ENCODE measurements around the gene SPEG. TPM values are rescaled to one million over a fixed set of nuclear protein-coding genes. Genes with fewer than 3 reads are reported as not detected.
A peak's percentile ranks its signal among the peaks of the same experiment; 100 is the strongest.

Gene SPEG
- total and polyA plus RNA-seq, 4 donors: 3.7 to 15.6 (median 9.6) TPM

DNA sequence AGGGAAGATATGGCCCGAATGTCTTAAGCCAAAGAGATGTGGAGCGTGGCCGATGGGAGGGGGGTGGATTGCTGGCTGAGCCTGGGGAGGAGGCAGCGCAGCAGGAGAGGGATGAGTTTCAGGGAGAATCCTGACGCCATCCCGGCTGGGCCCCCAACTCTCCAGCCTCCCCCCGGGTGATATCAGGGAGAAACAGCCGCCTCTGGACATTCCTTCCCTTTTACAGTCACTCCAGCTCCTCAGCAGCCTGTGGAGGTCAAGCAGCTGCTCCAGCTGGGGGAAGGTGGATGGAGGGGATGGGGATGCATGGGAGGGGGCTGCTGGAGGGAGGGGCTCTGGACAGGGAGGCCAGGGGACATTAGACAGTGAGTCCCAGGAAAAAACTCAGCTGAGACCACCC, 26.0 kb upstream of the SPEG start:
- Histone ChIP-seq H3K4me3 (no peak overlapping the region), H3K9ac (ENCODE audit: insufficient read depth in 1 of 2, low read length in 2 of 2) (no peak overlapping the region), H3K9me3 (ENCODE audit: control insufficient read depth in 4 of 4, insufficient read depth in 3 of 4, low read length in 3 of 4) (peaks cover 0 to 3% (median 0%) of the 10 kb centered on the region in 4 donors), H3K4me1 (ENCODE audit: control insufficient read depth in 5 of 5, insufficient read depth in 5 of 5, low read length in 5 of 5) (peaks cover 0 to 8% (median 0%) of the 10 kb centered on the region in 5 donors), H3K36me3 (ENCODE audit: control insufficient read depth in 4 of 4, insufficient read depth in 4 of 4, low read length in 4 of 4) (no peaks in the 10 kb centered on the region), H3K27me3 (ENCODE audit: control insufficient read depth in 3 of 3, insufficient read depth in 3 of 3, low read length in 2 of 3) (no peaks in the 10 kb centered on the region), H3K27ac (ENCODE audit: low read depth in 1 of 2, low read length in 1 of 2) (no peak overlapping the region)
- DNase-seq (peak; percentile 69 to 75 (median 74)), ATAC-seq (ENCODE audit: insufficient read depth, low FRiP score) (no peak)
- TF ChIP-seq, protein P1, sequence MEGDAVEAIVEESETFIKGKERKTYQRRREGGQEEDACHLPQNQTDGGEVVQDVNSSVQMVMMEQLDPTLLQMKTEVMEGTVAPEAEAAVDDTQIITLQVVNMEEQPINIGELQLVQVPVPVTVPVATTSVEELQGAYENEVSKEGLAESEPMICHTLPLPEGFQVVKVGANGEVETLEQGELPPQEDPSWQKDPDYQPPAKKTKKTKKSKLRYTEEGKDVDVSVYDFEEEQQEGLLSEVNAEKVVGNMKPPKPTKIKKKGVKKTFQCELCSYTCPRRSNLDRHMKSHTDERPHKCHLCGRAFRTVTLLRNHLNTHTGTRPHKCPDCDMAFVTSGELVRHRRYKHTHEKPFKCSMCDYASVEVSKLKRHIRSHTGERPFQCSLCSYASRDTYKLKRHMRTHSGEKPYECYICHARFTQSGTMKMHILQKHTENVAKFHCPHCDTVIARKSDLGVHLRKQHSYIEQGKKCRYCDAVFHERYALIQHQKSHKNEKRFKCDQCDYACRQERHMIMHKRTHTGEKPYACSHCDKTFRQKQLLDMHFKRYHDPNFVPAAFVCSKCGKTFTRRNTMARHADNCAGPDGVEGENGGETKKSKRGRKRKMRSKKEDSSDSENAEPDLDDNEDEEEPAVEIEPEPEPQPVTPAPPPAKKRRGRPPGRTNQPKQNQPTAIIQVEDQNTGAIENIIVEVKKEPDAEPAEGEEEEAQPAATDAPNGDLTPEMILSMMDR (IDR thresholded peaks at IDR 0.05; ENCODE audit: control extremely low read depth, extremely low read depth): no peak
- 61 to 74% methylated on average over 8 of the region's 8 CpGs for WGBS, 2 donors

DNA sequence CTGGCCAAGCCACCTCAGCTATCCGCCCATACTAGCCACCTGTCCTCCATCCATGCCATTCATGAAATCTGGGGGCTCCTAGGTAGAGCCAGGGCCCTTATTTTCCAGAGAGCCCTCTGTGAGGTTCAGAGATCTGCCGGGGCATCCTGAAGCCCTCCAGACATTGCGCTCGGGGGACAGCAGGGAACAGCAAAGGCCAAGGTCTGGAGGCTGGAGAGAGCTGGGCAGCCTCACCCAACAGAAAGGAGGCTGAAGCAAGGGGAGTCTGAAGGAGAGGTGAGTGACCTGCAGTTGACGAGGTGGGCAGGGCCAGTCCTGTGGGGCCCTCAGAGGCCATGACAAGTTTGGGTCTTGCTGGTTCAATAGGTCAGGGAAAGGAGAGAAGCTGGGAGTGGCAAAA, 25.0 kb upstream of the SPEG start:
- Histone ChIP-seq H3K36me3 (ENCODE audit: control insufficient read depth in 4 of 4, insufficient read depth in 4 of 4, low read length in 4 of 4) (no peaks in the 10 kb centered on the region), H3K27ac (ENCODE audit: low read depth in 1 of 2, low read length in 1 of 2) (no peak overlapping the region), H3K4me1 (ENCODE audit: control insufficient read depth in 5 of 5, insufficient read depth in 5 of 5, low read length in 5 of 5) (peaks cover 0 to 8% (median 0%) of the 10 kb centered on the region in 5 donors), H3K4me3 (no peak overlapping the region), H3K9ac (ENCODE audit: insufficient read depth in 1 of 2, low read length in 2 of 2) (no peak overlapping the region), H3K27me3 (ENCODE audit: control insufficient read depth in 3 of 3, insufficient read depth in 3 of 3, low read length in 2 of 3) (no peaks in the 10 kb centered on the region), H3K9me3 (ENCODE audit: control insufficient read depth in 4 of 4, insufficient read depth in 3 of 4, low read length in 3 of 4) (peaks cover 0 to 3% (median 0%) of the 10 kb centered on the region in 4 donors)
- TF ChIP-seq, protein P1 (IDR thresholded peaks at IDR 0.05; ENCODE audit: control extremely low read depth, extremely low read depth): no peak
- DNase-seq (no peak), ATAC-seq (ENCODE audit: insufficient read depth, low FRiP score) (no peak)
- 93 to 95% methylated on average over 5 of the region's 5 CpGs for WGBS, 2 donors

DNA sequence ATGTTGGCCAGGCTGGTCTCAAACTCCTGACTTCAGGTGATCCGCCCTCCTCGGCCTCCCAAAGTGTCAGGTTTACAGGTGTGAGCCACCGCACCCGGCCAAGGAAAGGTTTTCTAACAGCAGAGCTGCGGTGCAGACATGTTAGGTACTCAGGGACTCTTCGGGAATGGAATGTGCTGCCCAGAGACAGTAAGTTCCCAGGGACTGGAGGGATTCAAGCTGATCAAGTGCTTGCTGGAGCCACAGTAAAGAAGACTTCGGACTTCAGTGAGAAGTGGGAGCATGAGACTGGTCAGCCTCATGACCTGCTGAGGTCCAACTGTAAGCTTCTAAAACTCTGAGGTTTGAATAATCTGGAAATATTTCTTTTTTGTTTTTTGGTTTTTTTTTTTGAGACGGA, 24.3 kb upstream of the SPEG start:
- H3K36me3 ChIP-seq (ENCODE audit: control insufficient read depth in 4 of 4, insufficient read depth in 4 of 4, low read length in 4 of 4): no peaks in the 10 kb centered on the region
- DNase-seq: no peak
- no peak overlapping the region for H3K9ac ChIP-seq (ENCODE audit: insufficient read depth in 1 of 2, low read length in 2 of 2)
- peaks cover 0 to 3% (median 0%) of the 10 kb centered on the region in 4 donors for H3K9me3 ChIP-seq (ENCODE audit: control insufficient read depth in 4 of 4, insufficient read depth in 3 of 4, low read length in 3 of 4)
- H3K27ac ChIP-seq (ENCODE audit: low read depth in 1 of 2, low read length in 1 of 2): no peak overlapping the region
- H3K27me3 ChIP-seq (ENCODE audit: control insufficient read depth in 3 of 3, insufficient read depth in 3 of 3, low read length in 2 of 3): no peaks in the 10 kb centered on the region
- TF ChIP-seq, protein P1 (IDR thresholded peaks at IDR 0.05; ENCODE audit: control extremely low read depth, extremely low read depth): no peak
- ATAC-seq (ENCODE audit: insufficient read depth, low FRiP score): no peak
- H3K4me3 ChIP-seq: no peak overlapping the region
- H3K4me1 ChIP-seq (ENCODE audit: control insufficient read depth in 5 of 5, insufficient read depth in 5 of 5, low read length in 5 of 5): peaks cover 0 to 8% (median 0%) of the 10 kb centered on the region in 5 donors
- WGBS, 2 donors: 85 to 93% methylated on average over 8 of the region's 8 CpGs

DNA sequence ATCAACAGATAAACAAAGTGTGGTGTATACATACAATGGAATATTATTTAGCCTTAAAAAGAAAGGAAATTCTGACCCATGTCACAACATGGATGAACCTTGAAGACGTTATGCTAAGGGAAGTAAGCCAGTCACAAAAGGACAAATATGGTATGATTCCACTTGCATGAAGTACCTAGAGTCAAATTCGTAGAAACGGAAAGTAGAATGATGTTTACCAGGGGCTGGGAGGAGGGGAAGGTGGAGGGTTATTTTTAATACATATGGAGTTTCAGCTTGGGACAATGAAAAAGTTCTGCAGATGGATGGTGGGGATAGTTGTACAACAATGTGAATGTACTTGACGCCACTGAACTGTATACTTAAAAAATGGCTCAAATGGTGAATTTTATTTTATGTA, 19.8 kb upstream of the SPEG start:
- no peak overlapping the region for H3K4me3 ChIP-seq
- no peak overlapping the region for H3K9ac ChIP-seq (ENCODE audit: insufficient read depth in 1 of 2, low read length in 2 of 2)
- peaks cover 0 to 3% (median 0%) of the 10 kb centered on the region in 4 donors for H3K9me3 ChIP-seq (ENCODE audit: control insufficient read depth in 4 of 4, insufficient read depth in 3 of 4, low read length in 3 of 4)
- H3K27ac ChIP-seq (ENCODE audit: low read depth in 1 of 2, low read length in 1 of 2): no peak overlapping the region
- DNase-seq (no peak), ATAC-seq (ENCODE audit: insufficient read depth, low FRiP score) (no peak)
- TF ChIP-seq, protein P1 (IDR thresholded peaks at IDR 0.05; ENCODE audit: control extremely low read depth, extremely low read depth): no peak
- no peaks in the 10 kb centered on the region for H3K36me3 ChIP-seq (ENCODE audit: control insufficient read depth in 4 of 4, insufficient read depth in 4 of 4, low read length in 4 of 4)
- 64 to 76% methylated on average over 4 of the region's 4 CpGs for WGBS, 2 donors
- peaks cover 0 to 12% (median 9%) of the 10 kb centered on the region in 5 donors for H3K4me1 ChIP-seq (ENCODE audit: control insufficient read depth in 5 of 5, insufficient read depth in 5 of 5, low read length in 5 of 5)
- H3K27me3 ChIP-seq (ENCODE audit: control insufficient read depth in 3 of 3, insufficient read depth in 3 of 3, low read length in 2 of 3): peaks cover 0 to 14% (median 0%) of the 10 kb centered on the region in 3 donors
